A549 (cell line): ENCODE results near the gene CPLX1. TPM values are rescaled to one million over a fixed set of nuclear protein-coding genes. Genes with fewer than 3 reads are reported as not detected.

Experiments
- ATAC-seq, 2 experiments: fragments of 200-7000 bp in 1 of 2; fragments of >200 bp in 1 of 2; cut with Nextera tagmentation in 1 of 2; cut with Tn5 transposase in 1 of 2; 3 replicates each; pipeline versions ENCODE4 v1.8.0 to v1.9.1; 2018 to 2020; ENCODE audit warnings: mild to moderate bottlenecking in 1 of 2, moderate library complexity in 1 of 2
- CTCF ChIA-PET: fragments of 300-600 bp; sonication (Branson Sonifier 250); formaldehyde crosslinking; extraction: SDS; loops from one replicate; lab custom pipeline; 2021; ENCODE audit warnings: antibody characterized with exemption, inconsistent platforms; lab: Yijun Ruan, JAX
- POLR2A ChIA-PET: fragments of 350-600 bp; formaldehyde crosslinking; extraction: SDS; loops from one replicate; lab custom pipeline; 2021; ENCODE audit warnings: antibody characterized with exemption, inconsistent platforms; lab: Yijun Ruan, JAX
- DNase-seq, 2 experiments: peaks; one replicate each; pipeline versions ENCODE4 v3.0.0 to v3.0.0-alpha.2; 2011 to 2016; ENCODE audit warnings: low read depth in 1 of 2, low spot score in 1 of 2
- FAIRE-seq: peaks from 2 replicates; lab custom pipeline; 2011; peaks lifted over from hg19 to GRCh38; lab: Jason Lieb, UNC
- H3K27ac ChIP-seq, 2 experiments: fragments of >200 bp; sonication (Bioruptor Twin); formaldehyde crosslinking; 3 replicates each; pipeline ENCODE4 v1.5.1; 2016 to 2017
- H3K4me1 ChIP-seq: fragments of >200 bp; sonication (Bioruptor Twin); formaldehyde crosslinking; 3 replicates; pipeline ENCODE4 v1.6.1; 2016
- H3K4me2 ChIP-seq: fragments of >200 bp; sonication (Bioruptor Twin); formaldehyde crosslinking; 3 replicates; pipeline ENCODE4 v1.6.1; 2016
- H3K4me3 ChIP-seq: fragments of >200 bp; sonication (Bioruptor Twin); formaldehyde crosslinking; 3 replicates; pipeline ENCODE4 v1.5.1; 2016
- H3K9me3 ChIP-seq: fragments of >200 bp; sonication (Bioruptor Twin); formaldehyde crosslinking; 3 replicates; pipeline ENCODE4 v1.6.1; 2016
- CBX2 ChIP-seq: fragments of 200-600 bp; sonication (generic); IDR thresholded peaks from 2 replicates; pipeline ENCODE4 v1.6.1; 2016; ENCODE audit warnings: low read depth, mild to moderate bottlenecking, borderline replicate concordance
- CBX8 ChIP-seq: fragments of 200-600 bp; sonication (generic); IDR thresholded peaks from 2 replicates; pipeline ENCODE4 v1.6.1; 2016
- CTCF ChIP-seq: fragments of >200 bp; sonication (Bioruptor Twin); formaldehyde crosslinking; IDR thresholded peaks from 3 replicates; pipeline ENCODE4 v1.5.1; 2016
- EHF ChIP-seq: fragments of 250-450 bp; sonication (Bioruptor Pico); IDR thresholded peaks from 2 replicates; pipeline ENCODE4 v1.5.0; 2020; ENCODE audit warnings: mild to moderate bottlenecking
- ELK1 ChIP-seq: fragments of 150-350 bp; IDR thresholded peaks from 2 replicates; pipeline ENCODE4 v1.6.1; 2014; ENCODE audit warnings: low read depth, mild to moderate bottlenecking, low read length
- EP300 ChIP-seq, 2 experiments: fragments of >200 bp; sonication (Bioruptor Twin); formaldehyde crosslinking; IDR thresholded peaks; 2 replicates in 1 of 2; 3 replicates in 1 of 2; pipeline ENCODE4 v1.6.1; 2016 to 2017
- ESRRA ChIP-seq: fragments of 150-350 bp; IDR thresholded peaks from 2 replicates; pipeline ENCODE4 v1.6.1; 2014; ENCODE audit warnings: mild to moderate bottlenecking, low read length, borderline replicate concordance
- FOSB ChIP-seq: fragments of 250-450 bp; sonication (Bioruptor Pico); IDR thresholded peaks from 2 replicates; pipeline ENCODE4 v1.5.0; 2020; ENCODE audit warnings: mild to moderate bottlenecking, moderate library complexity
- HMGXB4 ChIP-seq: fragments of 250-450 bp; sonication (Bioruptor Pico); IDR thresholded peaks from 2 replicates; pipeline ENCODE4 v1.5.0; 2021; ENCODE audit warnings: mild to moderate bottlenecking, moderate library complexity, borderline replicate concordance
- HOXB13 ChIP-seq: fragments of 250-450 bp; sonication (Bioruptor Pico); IDR thresholded peaks from 2 replicates; pipeline ENCODE4 v1.5.0; 2020; ENCODE audit warnings: low read depth, mild to moderate bottlenecking, moderate library complexity
- HOXB5 ChIP-seq: fragments of 250-450 bp; sonication (Bioruptor Pico); IDR thresholded peaks from 2 replicates; pipeline ENCODE4 v1.5.0; 2020; ENCODE audit warnings: mild to moderate bottlenecking, moderate library complexity
- KDM1A ChIP-seq: fragments of 200-600 bp; sonication (generic); IDR thresholded peaks from 2 replicates; pipeline ENCODE4 v1.6.1; 2016; ENCODE audit warnings: low read depth, mild to moderate bottlenecking
- NFE2L2 ChIP-seq: fragments of 150-350 bp; conservative IDR thresholded peaks from 2 replicates; pipeline ENCODE4 v1.6.1; 2014; ENCODE audit warnings: low read length
- NR3C1 ChIP-seq: fragments of >200 bp; sonication (Bioruptor Twin); formaldehyde crosslinking; IDR thresholded peaks from 3 replicates; pipeline ENCODE4 v1.6.1; 2017
- PBX3 ChIP-seq: IDR thresholded peaks from 2 replicates; pipeline ENCODE4 v1.6.1; 2012
- POLR2A ChIP-seq: IDR thresholded peaks from 2 replicates; pipeline ENCODE4 v1.6.1; 2012; ENCODE audit warnings: mild to moderate bottlenecking, low read length
- RCOR1 ChIP-seq: fragments of 150-350 bp; IDR thresholded peaks from 2 replicates; pipeline ENCODE4 v1.6.1; 2014; ENCODE audit warnings: antibody characterized with exemption, low read length, low read depth
- REST ChIP-seq: fragments of 200-600 bp; sonication (generic); IDR thresholded peaks from 2 replicates; pipeline ENCODE4 v1.6.1; 2016; ENCODE audit warnings: antibody characterized with exemption, mild to moderate bottlenecking, moderate library complexity
- SREBF2 ChIP-seq: fragments of 450-650 bp; IDR thresholded peaks from 2 replicates; pipeline ENCODE4 v1.6.1; 2014; ENCODE audit warnings: mild to moderate bottlenecking, moderate library complexity
- TFCP2L1 ChIP-seq: fragments of 250-450 bp; sonication (Bioruptor Pico); IDR thresholded peaks from 2 replicates; pipeline ENCODE4 v1.5.0; 2021; ENCODE audit warnings: mild to moderate bottlenecking
- ZNF302 ChIP-seq: fragments of 250-450 bp; sonication (Bioruptor Pico); IDR thresholded peaks from 2 replicates; pipeline ENCODE4 v1.9.0; 2021; ENCODE audit warnings: inconsistent platforms, mild to moderate bottlenecking, moderate library complexity
- ZSCAN20 ChIP-seq: fragments of 250-450 bp; sonication (Bioruptor Pico); IDR thresholded peaks from 2 replicates; pipeline ENCODE4 v1.8.0; 2022; ENCODE audit warnings: mild to moderate bottlenecking, moderate library complexity
- WGBS: methylation state at CpG from one replicate; pipeline ENCODE4 v1.1.6; 2017; ENCODE audit errors: missing lambda C conversion rate; 5-methylcytosine and 5-hydroxymethylcytosine counted together
- polyA plus RNA-seq, 4 experiments: library from polyadenylated mRNA; depleted of rRNA in 3 of 4; stranded (reverse); fragments of >200 nt; fragmentation: RNase III in 1 of 4; extraction: RNeasy Plus Mini Kit Qiagen cat#74134 plus additional on column Dnase treatment in 1 of 4; gene quantifications; 2 replicates in 3 of 4; 3 replicates in 1 of 4; pipeline ENCODE4 v1.2.3, GENCODE V29; 2011 to 2017

The CPLX1 gene
- polyA plus RNA-seq, 2 of the 4 experiments (the other 2 are of a cell fraction): 0.19 to 0.57 TPM

GRCh38 chr4:870951-871350 lies 45.0 kb upstream of the CPLX1 start:
- DNase-seq (no peak), FAIRE-seq (no peak), ATAC-seq (no peak)
- POLR2A ChIA-PET: no interaction called here
- TF ChIP-seq EHF: no peak
- TF ChIP-seq CTCF: no peak
- no peak for TF ChIP-seq SREBF2
- TF ChIP-seq CBX2: no peak
- TF ChIP-seq REST: no peak
- no peak for TF ChIP-seq HMGXB4 (CRISPR knock-in tag)
- no peak for TF ChIP-seq HOXB5
- TF ChIP-seq POLR2A: no peak
- TF ChIP-seq ESRRA: no peak
- TF ChIP-seq TFCP2L1 (CRISPR knock-in tag): no peak
- TF ChIP-seq RCOR1: no peak
- TF ChIP-seq ELK1: no peak
- TF ChIP-seq EP300 (IDR thresholded peaks at IDR 0.05): no peak
- TF ChIP-seq CBX8: no peak
- TF ChIP-seq PBX3: no peak
- TF ChIP-seq NFE2L2: no peak
- TF ChIP-seq ZSCAN20 (CRISPR knock-in tag): no peak
- TF ChIP-seq NR3C1: no peak
- Histone ChIP-seq H3K27ac (no peak overlapping the region), H3K4me1 (no peaks in the 10 kb centered on the region), H3K4me2 (no peak overlapping the region), H3K4me3 (no peak overlapping the region), H3K9me3 (no peaks in the 10 kb centered on the region)
- WGBS: 100% methylated on average over 5 of the region's 20 CpGs
- CTCF ChIA-PET: interaction anchor here (0.5 kb wide), 1 partner anchor 14 kb away, joined by 5 read pairs; no protein-coding TSS in a partner anchor

GRCh38 chr4:869776-870175 lies 43.8 kb upstream of the CPLX1 start:
- ChIA-PET POLR2A (no interaction called here), CTCF (no interaction called here)
- WGBS: 95% methylated on average over 15 of the region's 15 CpGs
- no peak for TF ChIP-seq HOXB13
- TF ChIP-seq RCOR1: no peak
- no peak for TF ChIP-seq ZSCAN20 (CRISPR knock-in tag)
- no peak for TF ChIP-seq NR3C1
- TF ChIP-seq EHF: no peak
- no peak for TF ChIP-seq FOSB (CRISPR knock-in tag)
- TF ChIP-seq KDM1A: no peak
- TF ChIP-seq REST: no peak
- no peak for TF ChIP-seq ZNF302
- TF ChIP-seq, all 56 proteins: peak for 0
- FAIRE-seq (no peak), DNase-seq (no peak), ATAC-seq (no peak)
- no peaks in the 10 kb centered on the region for H3K9me3 ChIP-seq
- no peak overlapping the region for H3K4me3 ChIP-seq
- H3K4me1 ChIP-seq: no peaks in the 10 kb centered on the region
- no peak overlapping the region for H3K27ac ChIP-seq
- H3K4me2 ChIP-seq: no peak overlapping the region
